Fibroblast of skin of left biceps (primary cell): ENCODE results near the gene BUD13.

ENCODE experiments used
- DNase-seq, 2 experiments: peaks; one replicate each; pipeline ENCODE4 v3.0.0-alpha.2; 2013; ENCODE audit warnings: low read depth in 2 of 2

Gene BUD13

DNA sequence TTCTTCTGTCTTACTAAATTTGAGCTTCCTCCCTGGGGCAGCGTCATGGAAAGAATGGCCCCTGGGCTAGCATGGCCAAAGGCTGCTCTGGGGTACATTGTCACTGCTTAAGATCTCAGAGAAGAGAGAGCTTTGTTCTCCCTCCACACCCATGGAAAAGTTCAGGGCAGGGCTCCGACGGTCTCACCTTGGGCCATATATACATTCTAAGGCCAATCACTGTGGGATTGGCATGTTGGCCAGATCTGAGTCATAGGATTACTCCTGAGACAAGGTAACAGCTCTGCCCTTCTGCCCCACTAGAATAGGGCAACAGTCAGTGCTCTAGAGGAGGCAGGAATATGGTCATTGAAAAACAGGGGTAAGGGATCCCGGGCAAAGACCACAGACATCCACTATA, 56.2 kb downstream of the BUD13 start:
- DNase-seq: no peak

GRCh38 chr11:116715383-116715782, 57.4 kb downstream of the BUD13 start:
- DNase-seq: no peak

DNA sequence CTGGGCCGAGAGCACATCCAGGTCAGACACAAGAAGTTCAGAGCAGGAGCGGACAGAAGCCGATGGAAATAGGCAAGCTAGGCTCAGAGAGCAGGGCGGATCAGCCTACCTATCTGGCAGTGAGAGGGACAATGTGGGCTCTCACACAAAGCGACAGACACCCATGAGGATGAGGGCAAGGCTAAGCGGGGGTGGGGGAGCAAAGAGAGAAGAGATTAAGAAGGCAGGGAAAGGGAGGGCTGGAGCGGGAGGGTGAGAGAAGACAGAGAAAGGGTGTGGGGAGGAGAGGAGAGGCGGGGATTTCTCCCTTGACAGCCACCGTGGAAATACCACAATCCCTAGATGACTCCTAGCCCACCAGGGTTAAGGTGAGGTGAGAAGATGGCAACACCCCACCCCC, 57.9 kb downstream of the BUD13 start:
- no peak for DNase-seq

DNA sequence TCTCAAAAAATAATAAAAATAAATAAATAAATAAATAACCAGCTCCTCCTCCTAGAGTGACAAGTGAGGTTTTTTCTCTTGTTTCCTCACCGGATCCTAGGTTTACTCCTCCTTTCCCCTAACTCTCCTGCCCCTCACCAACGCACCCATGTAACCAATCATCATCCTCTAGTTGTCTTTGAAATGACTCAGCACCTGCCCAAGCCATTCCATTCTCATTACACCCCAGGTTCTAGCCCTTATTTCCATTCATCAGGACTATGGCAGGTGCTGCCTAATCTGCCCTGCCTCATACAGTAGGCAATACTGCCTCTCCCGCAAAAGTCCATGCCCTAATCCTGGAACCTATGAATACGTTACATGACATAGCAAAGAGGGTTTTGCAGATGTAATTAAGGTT, 60.4 kb downstream of the BUD13 start:
- DNase-seq: no peak

GRCh38 chr11:116710762-116711161, 62.0 kb downstream of the BUD13 start:
- no peak for DNase-seq

DNA sequence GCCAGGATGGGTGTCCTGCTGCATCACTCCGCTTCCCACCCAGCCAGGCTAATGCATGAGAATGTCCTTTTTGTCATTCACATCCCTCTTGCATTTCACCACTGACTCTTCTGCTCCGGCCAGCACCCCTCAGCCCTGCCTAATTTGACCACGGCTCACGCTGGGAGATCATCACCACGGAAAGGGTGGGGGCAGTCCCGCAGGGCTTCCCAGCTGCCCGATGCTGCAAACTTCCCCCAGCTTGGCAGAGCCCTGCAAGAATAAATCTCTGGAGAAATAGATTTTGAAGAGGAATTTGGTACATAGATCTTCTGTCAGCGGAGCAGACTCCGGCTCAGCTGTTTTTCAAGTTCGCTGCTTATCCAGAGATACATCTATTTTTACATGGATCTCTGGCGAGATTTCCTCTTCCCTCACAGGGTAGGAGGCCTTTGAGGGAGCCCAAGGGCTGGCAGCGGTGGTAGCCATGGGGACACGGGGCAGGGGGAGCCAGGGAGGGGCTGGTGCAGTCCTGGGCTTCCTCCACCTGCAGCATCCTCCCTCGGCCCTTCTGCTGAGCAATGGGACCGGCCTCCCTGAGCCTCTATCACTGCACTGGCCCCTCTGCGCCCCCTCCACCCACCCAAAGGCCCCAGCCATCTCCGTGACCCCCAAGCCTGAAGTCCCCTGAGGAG, 62.6 kb downstream of the BUD13 start:
- DNase-seq: no peak

DNA sequence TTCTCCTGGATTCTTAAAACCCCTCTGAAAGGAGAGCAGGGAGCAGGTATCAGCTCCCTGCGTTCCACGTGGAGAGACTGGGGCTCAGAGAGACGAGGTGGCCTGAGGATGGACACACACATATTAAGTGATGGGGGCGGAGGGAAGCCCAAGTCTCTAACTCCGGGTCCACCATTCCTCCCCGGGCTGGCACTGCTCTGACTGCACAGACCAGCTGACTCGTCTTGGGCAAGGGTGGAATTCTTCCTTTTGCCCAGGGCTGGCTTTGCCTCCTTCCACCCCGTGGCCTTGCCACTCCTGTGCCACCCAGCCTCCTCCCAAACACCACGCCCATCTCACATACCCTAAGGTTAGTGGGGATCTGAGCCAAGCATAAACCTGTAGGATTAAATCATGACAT, 65.0 kb downstream of the BUD13 start:
- no peak for DNase-seq

DNA sequence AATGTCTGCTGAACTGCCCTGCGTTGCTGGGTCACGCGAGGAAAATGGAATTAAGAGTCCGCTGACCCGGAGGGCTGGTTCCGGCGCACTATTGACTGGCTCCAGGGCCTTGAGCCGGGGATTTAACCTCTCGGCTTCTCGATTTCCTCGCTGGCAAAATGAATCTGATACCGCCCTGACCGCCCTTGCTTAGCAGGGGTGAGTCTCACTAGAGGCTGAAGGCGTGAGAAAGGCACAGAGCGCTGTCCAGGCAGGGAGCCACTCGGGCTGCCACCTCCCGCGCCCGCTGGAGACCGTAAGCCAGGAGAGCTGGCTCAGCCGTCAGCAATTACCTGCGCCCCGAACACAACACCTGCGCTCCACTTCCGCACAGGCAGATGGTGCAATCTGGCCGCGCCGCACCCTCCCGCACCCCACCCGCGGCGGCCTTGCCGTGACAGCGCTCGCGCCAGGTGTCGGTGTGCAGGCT, 65.6 kb downstream of the BUD13 start:
- DNase-seq: no peak

DNA sequence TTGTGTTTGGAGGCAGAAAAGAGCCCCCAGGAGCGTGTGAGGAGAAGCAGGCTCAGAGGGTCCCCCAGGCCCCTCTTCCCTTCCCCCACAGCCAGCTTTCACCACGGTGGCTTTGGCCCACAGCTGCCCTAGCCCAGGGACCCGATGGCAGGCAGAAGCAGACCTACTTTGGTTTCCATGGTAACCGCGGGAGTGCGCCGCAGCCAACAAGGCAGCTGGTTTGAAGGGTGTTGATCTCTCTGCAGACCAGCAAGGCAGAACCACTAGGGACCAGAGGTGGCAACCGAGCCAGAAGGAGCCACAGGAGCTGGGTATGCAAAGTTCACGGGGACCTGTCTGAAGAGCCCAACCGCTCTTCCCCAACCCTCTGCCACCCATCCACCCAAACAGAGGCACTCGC, 69.4 kb downstream of the BUD13 start:
- no peak for DNase-seq

- DNase-seq: no peak
Observed at GRCh38 chr11:116702772-116703385, 69.9 kb downstream of the BUD13 start.

- no peak for DNase-seq
Observed at GRCh38 chr11:116701876-116702275, 70.9 kb downstream of the BUD13 start.

- no peak for DNase-seq
Observed at GRCh38 chr11:116701297-116701801, 71.4 kb downstream of the BUD13 start.

- DNase-seq: no peak
Observed at GRCh38 chr11:116700586-116701220, 72.1 kb downstream of the BUD13 start.
